IPS-20b (cell line): ENCODE results near the gene ARHGAP22.
"Not testable (repeated sequence)": the region's sequence is repeated elsewhere in the genome, so short reads cannot be mapped to it uniquely, and the experiment has no call there.

ENCODE experiments used
- H3K27ac ChIP-seq: one replicate; pipeline ENCODE4 v1.5.1; 2013; ENCODE audit warnings: low read length
- H3K27me3 ChIP-seq: 2 replicates; pipeline ENCODE4 v1.6.1; 2013; ENCODE audit warnings: mild to moderate bottlenecking, low read length, inconsistent platforms; ENCODE audit not compliant: insufficient read depth
- H3K36me3 ChIP-seq: 2 replicates; pipeline ENCODE4 v1.6.1; 2013; ENCODE audit warnings: low read depth, mild to moderate bottlenecking, inconsistent platforms, low read length, moderate library complexity; ENCODE audit not compliant: insufficient read depth
- H3K4me1 ChIP-seq: 2 replicates; pipeline ENCODE4 v1.6.1; 2013; ENCODE audit warnings: mild to moderate bottlenecking, control low read depth, inconsistent platforms, low read length, moderate library complexity; ENCODE audit not compliant: insufficient read depth
- H3K4me3 ChIP-seq: 2 replicates; pipeline ENCODE4 v1.5.1; 2013; ENCODE audit warnings: mild to moderate bottlenecking, low read length, inconsistent platforms
- H3K9ac ChIP-seq: 2 replicates; pipeline ENCODE4 v1.6.1; 2013; ENCODE audit warnings: low read depth, mild to moderate bottlenecking, inconsistent platforms, low read length, moderate library complexity
- H3K9me3 ChIP-seq: 2 replicates; pipeline ENCODE4 v1.6.1; 2013; ENCODE audit warnings: mild to moderate bottlenecking, low read depth, low read length, inconsistent platforms; ENCODE audit not compliant: insufficient read depth

Gene ARHGAP22

GRCh38 chr10:48641099-48641690 lies 36.3 kb upstream of the ARHGAP22 start:
- H3K36me3 ChIP-seq, H3K9ac ChIP-seq, H3K4me1 ChIP-seq, H3K9me3 ChIP-seq, H3K27ac ChIP-seq, H3K27me3 ChIP-seq, H3K4me3 ChIP-seq: not testable (repeated sequence)

- H3K27ac ChIP-seq: no peak overlapping the region
- H3K27me3 ChIP-seq: no peaks in the 10 kb centered on the region
- no peaks in the 10 kb centered on the region for H3K9me3 ChIP-seq
- no peak overlapping the region for H3K4me3 ChIP-seq
- H3K4me1 ChIP-seq: no peaks in the 10 kb centered on the region
- no peak overlapping the region for H3K9ac ChIP-seq
- no peaks in the 10 kb centered on the region for H3K36me3 ChIP-seq
Measured at GRCh38 chr10:48640326-48640725, 35.5 kb upstream of the ARHGAP22 start.

- Histone ChIP-seq H3K4me3 (no peak overlapping the region), H3K9ac (no peak overlapping the region), H3K27ac (no peak overlapping the region), H3K36me3 (no peaks in the 10 kb centered on the region), H3K9me3 (no peaks in the 10 kb centered on the region), H3K4me1 (no peaks in the 10 kb centered on the region), H3K27me3 (no peaks in the 10 kb centered on the region)
Measured at GRCh38 chr10:48639632-48640031, 34.8 kb upstream of the ARHGAP22 start.

GRCh38 chr10:48638739-48639527 lies 34.1 kb upstream of the ARHGAP22 start:
- Histone ChIP-seq H3K9ac (no peak overlapping the region), H3K27ac (no peak overlapping the region), H3K4me3 (no peak overlapping the region), H3K27me3 (no peaks in the 10 kb centered on the region), H3K36me3 (no peaks in the 10 kb centered on the region), H3K9me3 (no peaks in the 10 kb centered on the region), H3K4me1 (no peaks in the 10 kb centered on the region)

GRCh38 chr10:48638158-48638557 lies 33.3 kb upstream of the ARHGAP22 start:
- Histone ChIP-seq H3K27ac (no peak overlapping the region), H3K27me3 (no peaks in the 10 kb centered on the region), H3K9ac (no peak overlapping the region), H3K9me3 (no peaks in the 10 kb centered on the region), H3K4me1 (no peaks in the 10 kb centered on the region), H3K36me3 (no peaks in the 10 kb centered on the region), H3K4me3 (no peak overlapping the region)

- Histone ChIP-seq H3K4me3 (no peak overlapping the region), H3K36me3 (no peaks in the 10 kb centered on the region), H3K9ac (no peak overlapping the region), H3K27ac (no peak overlapping the region), H3K9me3 (no peaks in the 10 kb centered on the region), H3K4me1 (no peaks in the 10 kb centered on the region), H3K27me3 (no peaks in the 10 kb centered on the region)
Measured at GRCh38 chr10:48636901-48637300, 32.0 kb upstream of the ARHGAP22 start.

- H3K4me3 ChIP-seq: no peak overlapping the region
- H3K36me3 ChIP-seq: no peaks in the 10 kb centered on the region
- H3K9me3 ChIP-seq: no peaks in the 10 kb centered on the region
- H3K27me3 ChIP-seq: no peaks in the 10 kb centered on the region
- no peaks in the 10 kb centered on the region for H3K4me1 ChIP-seq
- H3K9ac ChIP-seq: no peak overlapping the region
- H3K27ac ChIP-seq: no peak overlapping the region
Measured at GRCh38 chr10:48636231-48636630, 31.4 kb upstream of the ARHGAP22 start.

GRCh38 chr10:48634984-48635557 lies 30.2 kb upstream of the ARHGAP22 start:
- Histone ChIP-seq H3K9me3 (no peaks in the 10 kb centered on the region), H3K4me3 (no peak overlapping the region), H3K4me1 (no peaks in the 10 kb centered on the region), H3K27me3 (no peaks in the 10 kb centered on the region), H3K9ac (no peak overlapping the region), H3K27ac (no peak overlapping the region), H3K36me3 (no peaks in the 10 kb centered on the region)

GRCh38 chr10:48634198-48634983 lies 29.5 kb upstream of the ARHGAP22 start:
- no peaks in the 10 kb centered on the region for H3K9me3 ChIP-seq
- H3K4me1 ChIP-seq: no peaks in the 10 kb centered on the region
- no peaks in the 10 kb centered on the region for H3K36me3 ChIP-seq
- no peak overlapping the region for H3K4me3 ChIP-seq
- H3K27ac ChIP-seq: no peak overlapping the region
- no peak overlapping the region for H3K9ac ChIP-seq
- H3K27me3 ChIP-seq: no peaks in the 10 kb centered on the region

- Histone ChIP-seq H3K4me3 (no peak overlapping the region), H3K27ac (no peak overlapping the region), H3K9me3 (no peaks in the 10 kb centered on the region), H3K36me3 (no peaks in the 10 kb centered on the region), H3K9ac (no peak overlapping the region), H3K4me1 (no peaks in the 10 kb centered on the region), H3K27me3 (no peaks in the 10 kb centered on the region)
Measured at GRCh38 chr10:48633381-48634197, 28.7 kb upstream of the ARHGAP22 start.

- Histone ChIP-seq H3K27me3 (no peaks in the 10 kb centered on the region), H3K9me3 (no peaks in the 10 kb centered on the region)
Measured at GRCh38 chr10:48632166-48632565, 27.3 kb upstream of the ARHGAP22 start.

More at GRCh38 chr10:48632166-48632565, 27.3 kb upstream of the ARHGAP22 start:
- Histone ChIP-seq H3K9ac (no peak overlapping the region), H3K36me3 (no peaks in the 10 kb centered on the region), H3K4me1 (no peaks in the 10 kb centered on the region), H3K4me3 (no peak overlapping the region), H3K27ac (no peak overlapping the region)
